Stimulated activated CD8-positive, alpha-beta memory T cell treated with anti-CD3 and anti-CD28 coated beads, Interleukin-4, amount 100 ng/mL, for 48 hours (primary cell): ENCODE data around the gene SEMA4A.
"Not testable (repeated sequence)": the region's sequence is repeated elsewhere in the genome, so short reads cannot be mapped to it uniquely, and the experiment has no call there.

Experiments
- DNase-seq: peaks from one replicate; pipeline ENCODE4 v3.0.0-alpha.2; 2020

The SEMA4A gene

GRCh38 chr1:156119503-156120209 lies 33.7 kb upstream of the SEMA4A start:
- no peak for DNase-seq

- no peak for DNase-seq
Measured at GRCh38 chr1:156120318-156120717, 33.1 kb upstream of the SEMA4A start.

- DNase-seq = not testable (repeated sequence)
Measured at GRCh38 chr1:156121005-156121404, 32.4 kb upstream of the SEMA4A start.

- DNase-seq = no peak
Measured at GRCh38 chr1:156121457-156121856, 31.9 kb upstream of the SEMA4A start.

- DNase-seq = no peak
Measured at GRCh38 chr1:156122086-156122485, 31.3 kb upstream of the SEMA4A start.

- no peak for DNase-seq
Measured at GRCh38 chr1:156122519-156123355, 30.6 kb upstream of the SEMA4A start.

GRCh38 chr1:156123356-156124196 lies 29.8 kb upstream of the SEMA4A start:
- DNase-seq = peak; percentile 74

GRCh38 chr1:156124557-156125483 lies 28.6 kb upstream of the SEMA4A start:
- DNase-seq = peak; percentile 54

GRCh38 chr1:156125544-156125943 lies 27.8 kb upstream of the SEMA4A start:
- not testable (repeated sequence) for DNase-seq

- DNase-seq = peak; percentile 80
Measured at GRCh38 chr1:156126043-156126629, 27.2 kb upstream of the SEMA4A start.

GRCh38 chr1:156126630-156127534 lies 26.5 kb upstream of the SEMA4A start:
- DNase-seq = peak; percentile 88

GRCh38 chr1:156128308-156128653 lies 25.1 kb upstream of the SEMA4A start:
- DNase-seq = no peak

- no peak for DNase-seq
Measured at GRCh38 chr1:156128654-156129597, 24.5 kb upstream of the SEMA4A start.

GRCh38 chr1:156129687-156130577 lies 23.5 kb upstream of the SEMA4A start:
- DNase-seq = peak; percentile 95

GRCh38 chr1:156130578-156130942 lies 22.8 kb upstream of the SEMA4A start:
- DNase-seq = no peak

- DNase-seq = no peak
Measured at GRCh38 chr1:156134716-156135435, 18.5 kb upstream of the SEMA4A start.

GRCh38 chr1:156135930-156136871 lies 17.2 kb upstream of the SEMA4A start:
- DNase-seq = no peak
